Fibroblast of lung (primary cell): ENCODE results near the gene OTOP2.
A peak's percentile ranks its signal among the peaks of the same experiment; 100 is the strongest.

Source experiments
- CTCF ChIP-seq, 2 donors: IDR thresholded peaks in 1 of 2; conservative IDR thresholded peaks in 1 of 2; 1 replicate in 1 of 2; 2 replicates in 1 of 2; pipeline ENCODE4 v1.5.1; 2011 to 2012; ENCODE audit warnings: low read length in 2 of 2, control low read depth in 1 of 2, inconsistent platforms in 1 of 2, low read depth in 1 of 2, mild to moderate bottlenecking in 1 of 2
- EZH2 ChIP-seq: IDR thresholded peaks from 2 replicates; pipeline ENCODE4 v1.5.1; 2012; ENCODE audit warnings: low read length, control low read depth, mild to moderate bottlenecking; ENCODE audit errors: missing control alignments

GRCh38 chr17:74935585-74936469 is 11.8 kb downstream of the OTOP2 start, which contains the start of gene OTOP3:
- TF ChIP-seq CTCF (conservative IDR thresholded peaks at IDR 0.05 in 1 of 2, IDR thresholded peaks at IDR 0.05 in 1 of 2; ENCODE audit: low read depth in 1 of 2, low read length in 2 of 2) (no peak), EZH2 (peak; percentile 28)
